Upper lobe of left lung (tissue), 4 donors: ENCODE results near the gene OPRL1.

Experiments
- POLR2A ChIP-seq, 4 donors: fragments of 450-650 bp; IDR thresholded peaks; one replicate each; pipeline ENCODE4 v1.5.1; 2016 to 2017; ENCODE audit warnings: antibody characterized with exemption in 4 of 4, mild to moderate bottlenecking in 2 of 4
- TF ChIP-seq, protein P1 (sequence below), 6 experiments: fragments of 450-650 bp in 4 of 6; fragments of 200-600 bp in 2 of 6; sonication (generic) in 2 of 6; IDR thresholded peaks; one replicate each; pipeline ENCODE4 v1.5.1; 2016 to 2019; ENCODE audit warnings: antibody characterized with exemption in 6 of 6

DNA sequence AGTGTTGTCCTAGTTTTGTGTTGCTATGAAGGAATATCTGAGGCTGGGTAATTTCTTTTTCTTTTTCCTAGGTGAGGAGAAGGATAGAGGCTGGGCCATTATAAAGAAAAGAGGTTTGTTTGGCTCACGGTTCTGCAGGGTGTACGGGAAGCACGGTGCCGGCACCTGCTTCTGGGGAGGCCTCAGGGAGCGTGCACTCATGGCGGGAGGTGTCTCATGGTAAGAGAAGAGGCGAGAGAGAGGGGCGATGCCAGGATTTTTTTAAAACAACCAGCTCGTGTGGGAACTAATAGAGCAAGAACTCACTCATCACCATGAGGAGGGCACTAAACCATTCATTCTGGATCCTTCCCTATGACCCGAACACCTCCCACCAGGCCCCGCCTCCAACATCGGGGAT is 41.7 kb downstream of the OPRL1 start:
- TF ChIP-seq, protein P1, sequence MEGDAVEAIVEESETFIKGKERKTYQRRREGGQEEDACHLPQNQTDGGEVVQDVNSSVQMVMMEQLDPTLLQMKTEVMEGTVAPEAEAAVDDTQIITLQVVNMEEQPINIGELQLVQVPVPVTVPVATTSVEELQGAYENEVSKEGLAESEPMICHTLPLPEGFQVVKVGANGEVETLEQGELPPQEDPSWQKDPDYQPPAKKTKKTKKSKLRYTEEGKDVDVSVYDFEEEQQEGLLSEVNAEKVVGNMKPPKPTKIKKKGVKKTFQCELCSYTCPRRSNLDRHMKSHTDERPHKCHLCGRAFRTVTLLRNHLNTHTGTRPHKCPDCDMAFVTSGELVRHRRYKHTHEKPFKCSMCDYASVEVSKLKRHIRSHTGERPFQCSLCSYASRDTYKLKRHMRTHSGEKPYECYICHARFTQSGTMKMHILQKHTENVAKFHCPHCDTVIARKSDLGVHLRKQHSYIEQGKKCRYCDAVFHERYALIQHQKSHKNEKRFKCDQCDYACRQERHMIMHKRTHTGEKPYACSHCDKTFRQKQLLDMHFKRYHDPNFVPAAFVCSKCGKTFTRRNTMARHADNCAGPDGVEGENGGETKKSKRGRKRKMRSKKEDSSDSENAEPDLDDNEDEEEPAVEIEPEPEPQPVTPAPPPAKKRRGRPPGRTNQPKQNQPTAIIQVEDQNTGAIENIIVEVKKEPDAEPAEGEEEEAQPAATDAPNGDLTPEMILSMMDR (IDR thresholded peaks at IDR 0.05): no peak
- TF ChIP-seq POLR2A (IDR thresholded peaks at IDR 0.05): no peak
